H9 (cell line): ENCODE data around the gene CLTCL1. TPM values are rescaled to one million over a fixed set of nuclear protein-coding genes. Genes with fewer than 3 reads are reported as not detected.

Experiments used
- DNase-seq: peaks from one replicate; pipeline ENCODE4 v3.0.0-alpha.2; 2017
- H2AFZ ChIP-seq: one replicate; pipeline ENCODE4 v1.6.1; 2013; ENCODE audit warnings: mild to moderate bottlenecking, low read length, control low read depth, moderate library complexity
- H2AK5ac ChIP-seq: 2 replicates; pipeline ENCODE4 v1.6.1; 2013; ENCODE audit warnings: low read length, control low read depth, mixed read lengths; ENCODE audit not compliant: insufficient read length
- H2BK120ac ChIP-seq: one replicate; pipeline ENCODE4 v1.6.1; 2013; ENCODE audit warnings: low read depth, mild to moderate bottlenecking, low read length, control low read depth, inconsistent platforms; ENCODE audit not compliant: poor library complexity, severe bottlenecking
- H2BK12ac ChIP-seq: 2 replicates; pipeline ENCODE4 v1.6.1; 2013; ENCODE audit warnings: low read length, control low read depth, mixed read lengths, low read depth; ENCODE audit not compliant: insufficient read length
- H2BK15ac ChIP-seq: 2 replicates; pipeline ENCODE4 v1.6.1; 2013; ENCODE audit warnings: low read depth, low read length, control low read depth
- H2BK20ac ChIP-seq: one replicate; pipeline ENCODE4 v1.6.1; 2013; ENCODE audit warnings: low read depth, mild to moderate bottlenecking, low read length, control low read depth, inconsistent platforms; ENCODE audit not compliant: poor library complexity, severe bottlenecking
- H2BK5ac ChIP-seq: 2 replicates; pipeline ENCODE4 v1.6.1; 2013; ENCODE audit warnings: low read length, control low read depth, mixed read lengths; ENCODE audit not compliant: insufficient read length
- H3K14ac ChIP-seq: 2 replicates; pipeline ENCODE4 v1.6.1; 2013; ENCODE audit warnings: low read length, control low read depth; ENCODE audit not compliant: insufficient read depth
- H3K18ac ChIP-seq: 2 replicates; pipeline ENCODE4 v1.6.1; 2013; ENCODE audit warnings: low read depth, mild to moderate bottlenecking, mixed read lengths, low read length, control low read depth; ENCODE audit not compliant: insufficient read length
- H3K23ac ChIP-seq: 2 replicates; pipeline ENCODE4 v1.6.1; 2013; ENCODE audit warnings: low read length, control low read depth, mixed read lengths, low read depth; ENCODE audit not compliant: insufficient read length
- H3K23me2 ChIP-seq: 2 replicates; pipeline ENCODE4 v1.6.1; 2013; ENCODE audit warnings: low read depth, mild to moderate bottlenecking, mixed read lengths, low read length, control low read depth; ENCODE audit not compliant: insufficient read length, poor library complexity, severe bottlenecking
- H3K27ac ChIP-seq: 2 replicates; pipeline ENCODE4 v1.5.1; 2013; ENCODE audit warnings: low read length, control low read depth, mixed read lengths, low read depth; ENCODE audit not compliant: insufficient read length
- H3K27me3 ChIP-seq: 2 replicates; pipeline ENCODE4 v1.6.1; 2013; ENCODE audit warnings: low read length, control low read depth, inconsistent platforms; ENCODE audit not compliant: insufficient read depth
- H3K4ac ChIP-seq: 2 replicates; pipeline ENCODE4 v1.6.1; 2013; ENCODE audit warnings: low read depth, mild to moderate bottlenecking, control low read depth, inconsistent platforms, low read length, moderate library complexity
- H3K4me1 ChIP-seq: 2 replicates; pipeline ENCODE4 v1.6.1; 2013; ENCODE audit warnings: low read length, control low read depth, inconsistent platforms; ENCODE audit not compliant: insufficient read depth
- H3K4me2 ChIP-seq: 2 replicates; pipeline ENCODE4 v1.6.1; 2013; ENCODE audit warnings: low read length, control low read depth, mixed read lengths; ENCODE audit not compliant: insufficient read length, insufficient read depth
- H3K56ac ChIP-seq: 2 replicates; pipeline ENCODE4 v1.6.1; 2013; ENCODE audit warnings: low read depth, mild to moderate bottlenecking, mixed read lengths, low read length, control low read depth; ENCODE audit not compliant: insufficient read length
- H3K79me1 ChIP-seq: 2 replicates; pipeline ENCODE4 v1.6.1; 2013; ENCODE audit warnings: low read depth, mild to moderate bottlenecking, moderate library complexity, low read length, control low read depth, inconsistent platforms; ENCODE audit not compliant: insufficient read depth, poor library complexity, severe bottlenecking
- H3K79me2 ChIP-seq: 2 replicates; pipeline ENCODE4 v1.6.1; 2013; ENCODE audit warnings: low read length, control low read depth, inconsistent platforms; ENCODE audit not compliant: insufficient read depth
- H3K9ac ChIP-seq: 2 replicates; pipeline ENCODE4 v1.6.1; 2013; ENCODE audit warnings: low read length, control low read depth, mixed read lengths; ENCODE audit not compliant: insufficient read length; ENCODE audit errors: extremely low read depth
- H3K9me3 ChIP-seq: one replicate; pipeline ENCODE4 v1.6.1; 2013; ENCODE audit warnings: low read depth, low read length, inconsistent platforms; ENCODE audit not compliant: control insufficient read depth
- H3T11ph ChIP-seq: one replicate; pipeline ENCODE4 v1.6.1; 2013; ENCODE audit warnings: mild to moderate bottlenecking, low read length, control low read depth, inconsistent platforms
- H4K20me1 ChIP-seq: one replicate; pipeline ENCODE4 v1.6.1; 2013; ENCODE audit not compliant: control insufficient read depth, insufficient read length, insufficient read depth
- H4K5ac ChIP-seq: 2 replicates; pipeline ENCODE4 v1.6.1; 2013; ENCODE audit warnings: low read depth, mild to moderate bottlenecking, mixed read lengths, low read length, control low read depth; ENCODE audit not compliant: insufficient read length
- H4K8ac ChIP-seq: replicated peaks from 2 replicates; pipeline ENCODE4 v1.6.1; 2013; ENCODE audit warnings: low read length, control low read depth, mixed read lengths, low read depth; ENCODE audit not compliant: insufficient read length
- H4K91ac ChIP-seq: 2 replicates; pipeline ENCODE4 v1.6.1; 2013; ENCODE audit warnings: low read depth, mild to moderate bottlenecking, moderate library complexity, mixed read lengths, low read length, control low read depth; ENCODE audit not compliant: insufficient read length
- H3K27ac Mint-ChIP-seq, 3 experiments: 2 replicates in 2 of 3; 3 replicates in 1 of 3; pipeline ENCODE4 v1.8.0; 2020 to 2021; ENCODE audit warnings: mixed read lengths in 3 of 3, mild to moderate bottlenecking in 1 of 3, moderate library complexity in 1 of 3
- H3K27me3 Mint-ChIP-seq: 2 replicates; pipeline ENCODE4 v1.8.0; 2021; ENCODE audit warnings: low read depth, mild to moderate bottlenecking, moderate library complexity, mixed read lengths
- H3K36me3 Mint-ChIP-seq, 3 experiments: 2 replicates in 2 of 3; 3 replicates in 1 of 3; pipeline ENCODE4 v1.8.0; 2020 to 2021; ENCODE audit warnings: low read depth in 3 of 3, mixed read lengths in 3 of 3; ENCODE audit not compliant: insufficient read depth in 1 of 3
- H3K4me1 Mint-ChIP-seq, 2 experiments: 2 replicates each; pipeline ENCODE4 v1.8.0; 2020; ENCODE audit warnings: mixed read lengths in 2 of 2
- H3K4me3 Mint-ChIP-seq, 2 experiments: 2 replicates in 1 of 2; 3 replicates in 1 of 2; pipeline ENCODE4 v1.8.0; 2020 to 2021; ENCODE audit warnings: mild to moderate bottlenecking in 2 of 2, mixed read lengths in 2 of 2, moderate library complexity in 1 of 2
- H3K9me3 Mint-ChIP-seq, 2 experiments: 2 replicates in 1 of 2; 3 replicates in 1 of 2; pipeline ENCODE4 v1.8.0; 2020; ENCODE audit warnings: mild to moderate bottlenecking in 2 of 2, mixed read lengths in 2 of 2, moderate library complexity in 1 of 2
- WGBS: extraction: QIAGEN DNeasy Blood & Tissue Kit; methylation state at CpG from one replicate; pipeline ENCODE4 v1.1.7; 2013; ENCODE audit warnings: missing lambda C conversion rate, low lambda C conversion rate, mixed read lengths; ENCODE audit not compliant: insufficient read length; ENCODE audit errors: extremely low coverage; 5-methylcytosine and 5-hydroxymethylcytosine counted together
- total RNA-seq: library from RNA; stranded (reverse); gene quantifications from 2 replicates; pipeline ENCODE4 v1.2.1, GENCODE V29; 2021
- TF ChIP-seq, protein P1 (sequence below): fragments of 200-600 bp; sonication (generic); conservative IDR thresholded peaks from 3 replicates; pipeline ENCODE4 v1.8.0; 2021; ENCODE audit warnings: antibody characterized with exemption, mild to moderate bottlenecking

Gene CLTCL1
- total RNA-seq, 1 experiment from 2014 or later, result 11.1 TPM

DNA sequence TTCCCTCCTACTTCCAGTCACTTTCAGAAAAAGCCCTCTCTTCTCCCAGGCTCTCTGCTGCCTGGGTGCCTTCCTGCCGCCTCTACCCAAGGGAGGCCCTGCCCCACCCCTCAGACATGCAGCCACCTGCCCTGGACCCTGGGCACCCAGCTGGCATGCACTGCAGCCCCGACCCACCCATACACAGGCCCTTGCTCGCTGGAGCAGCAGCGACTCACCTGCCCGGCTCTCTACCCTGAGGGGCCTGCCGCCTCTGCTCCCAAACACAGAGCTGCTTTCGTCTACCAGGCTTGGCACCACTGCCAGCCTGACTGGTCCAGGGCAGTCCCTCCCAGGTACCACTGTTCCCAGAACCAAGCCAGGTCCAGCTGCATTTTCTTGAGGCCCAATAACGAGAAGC, 161.6 kb downstream of the CLTCL1 start:
- Histone ChIP-seq H3K27me3 (no peaks in the 10 kb centered on the region), H2BK12ac (no peak overlapping the region), H3K4me1 (no peaks in the 10 kb centered on the region), H3K79me2 (no peaks in the 10 kb centered on the region), H4K5ac (no peak overlapping the region), H2BK15ac (no peak overlapping the region), H4K20me1 (no peaks in the 10 kb centered on the region), H3K79me1 (no peaks in the 10 kb centered on the region), H4K91ac (no peak overlapping the region), H3T11ph (no peak overlapping the region), H2BK120ac (no peak overlapping the region), H3K27ac (no peak overlapping the region), H3K23ac (no peak overlapping the region), H2BK5ac (no peak overlapping the region), H2AFZ (no peak overlapping the region), H3K14ac (no peak overlapping the region; the same call in 1 of the 2 replicates), H3K4me2 (no peak overlapping the region), H3K23me2 (no peaks in the 10 kb centered on the region), H3K9me3 (no peaks in the 10 kb centered on the region), H2BK20ac (no peak overlapping the region), H3K9ac (no peak overlapping the region), H3K4ac (no peak overlapping the region), H2AK5ac (no peak overlapping the region), H3K56ac (no peak overlapping the region), H4K8ac (no peak overlapping the region), H3K18ac (no peak overlapping the region)
- no peak for DNase-seq
- H3K36me3 Mint-ChIP-seq, result peaks cover 0 to 33% (median 13%) of the 10 kb centered on the region in 3 experiments; a peak in 6 of 7 replicates
- WGBS, result no CpG with 5 or more reads among the region's 8 CpGs
- TF ChIP-seq, protein P1, sequence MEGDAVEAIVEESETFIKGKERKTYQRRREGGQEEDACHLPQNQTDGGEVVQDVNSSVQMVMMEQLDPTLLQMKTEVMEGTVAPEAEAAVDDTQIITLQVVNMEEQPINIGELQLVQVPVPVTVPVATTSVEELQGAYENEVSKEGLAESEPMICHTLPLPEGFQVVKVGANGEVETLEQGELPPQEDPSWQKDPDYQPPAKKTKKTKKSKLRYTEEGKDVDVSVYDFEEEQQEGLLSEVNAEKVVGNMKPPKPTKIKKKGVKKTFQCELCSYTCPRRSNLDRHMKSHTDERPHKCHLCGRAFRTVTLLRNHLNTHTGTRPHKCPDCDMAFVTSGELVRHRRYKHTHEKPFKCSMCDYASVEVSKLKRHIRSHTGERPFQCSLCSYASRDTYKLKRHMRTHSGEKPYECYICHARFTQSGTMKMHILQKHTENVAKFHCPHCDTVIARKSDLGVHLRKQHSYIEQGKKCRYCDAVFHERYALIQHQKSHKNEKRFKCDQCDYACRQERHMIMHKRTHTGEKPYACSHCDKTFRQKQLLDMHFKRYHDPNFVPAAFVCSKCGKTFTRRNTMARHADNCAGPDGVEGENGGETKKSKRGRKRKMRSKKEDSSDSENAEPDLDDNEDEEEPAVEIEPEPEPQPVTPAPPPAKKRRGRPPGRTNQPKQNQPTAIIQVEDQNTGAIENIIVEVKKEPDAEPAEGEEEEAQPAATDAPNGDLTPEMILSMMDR, result no peak
- no peak overlapping the region; a peak in 1 of 7 replicates for H3K27ac Mint-ChIP-seq
- H3K4me3 Mint-ChIP-seq, result no peak overlapping the region; a peak in 1 of 5 replicates
- H3K4me1 Mint-ChIP-seq, result no peaks in the 10 kb centered on the region; a peak in 1 of 4 replicates
- no peaks in the 10 kb centered on the region for H3K9me3 Mint-ChIP-seq
- H3K27me3 Mint-ChIP-seq, result peaks cover 7% of the 10 kb centered on the region

Other genes with a start within 250 kb of the CLTCL1 start
- 47.2 and 50.7 TPM in 2 replicates for gene DGCR2, start 169.3 kb downstream of the CLTCL1 start, total RNA-seq
- gene TSSK2, start 160.4 kb downstream of the CLTCL1 start, total RNA-seq, result not detected in 2 replicates
- gene ESS2, start 147.1 kb downstream of the CLTCL1 start, total RNA-seq, result 18.7 and 19.4 TPM in 2 replicates
- gene GSC2, start 141.4 kb downstream of the CLTCL1 start, total RNA-seq, result 0.22 TPM in 2 replicates
- gene SLC25A1, start 113.0 kb downstream of the CLTCL1 start, total RNA-seq, result 151 and 156 TPM in 2 replicates
- gene HIRA, start 140.0 kb upstream of the CLTCL1 start, total RNA-seq, result 51.9 and 53.0 TPM in 2 replicates
- gene MRPL40, start 140.8 kb upstream of the CLTCL1 start, total RNA-seq, result 15.2 and 18.0 TPM in 2 replicates
- 17.4 and 19.3 TPM in 2 replicates for gene C22orf39, start 156.0 kb upstream of the CLTCL1 start, total RNA-seq
- gene UFD1, start 187.5 kb upstream of the CLTCL1 start, total RNA-seq, result 74.4 and 76.0 TPM in 2 replicates
- 32.7 and 35.7 TPM in 2 replicates for gene CDC45, start 188.2 kb upstream of the CLTCL1 start, total RNA-seq
- 0.26 and 0.44 TPM in 2 replicates for gene CLDN5, start 232.7 kb upstream of the CLTCL1 start, total RNA-seq